IPS DF 19.7 (cell line): ENCODE data around the gene RPL35.
A peak's percentile ranks its signal among the peaks of the same experiment; 100 is the strongest.
"Not testable (repeated sequence)": the region's sequence is repeated elsewhere in the genome, so short reads cannot be mapped to it uniquely, and the experiment has no call there.

Experiments used
- DNase-seq: peaks from one replicate; pipeline ENCODE4 v3.0.0-alpha.2; 2013; ENCODE audit warnings: low read depth, low spot score

The RPL35 gene

GRCh38 chr9:124852829-124853531 is 8.8 kb downstream of the RPL35 start, which contains the start of gene WDR38:
WDR38 (plus strand) TSS chr9:124853460; CDS start chr9:124853532, 72 bp downstream.
- DNase-seq: peak; percentile 52

- no peak for DNase-seq
Observed at GRCh38 chr9:124852121-124852828, 9.5 kb downstream of the RPL35 start.

DNA sequence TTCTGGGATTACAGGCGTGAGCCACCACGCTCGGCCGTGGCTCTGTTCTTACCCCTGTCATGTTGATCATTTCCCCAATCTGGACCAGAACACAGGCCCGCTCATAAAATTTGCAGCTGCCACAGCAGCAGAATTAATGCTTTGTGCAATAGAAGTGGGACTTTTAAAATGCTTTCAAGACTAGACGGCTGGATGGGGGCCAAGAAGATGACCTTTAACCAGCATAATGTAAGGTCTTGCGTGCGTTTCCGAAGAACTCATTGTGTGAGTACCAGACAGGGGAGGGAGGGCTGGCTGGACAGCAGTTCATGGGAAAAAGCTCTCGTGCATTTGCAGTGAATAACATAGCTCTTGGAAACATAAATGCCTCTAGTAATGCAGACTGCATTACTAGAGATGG is 12.0 kb downstream of the RPL35 start:
- no peak for DNase-seq

GRCh38 chr9:124846969-124847368 is 14.8 kb downstream of the RPL35 start:
- no peak for DNase-seq

DNA sequence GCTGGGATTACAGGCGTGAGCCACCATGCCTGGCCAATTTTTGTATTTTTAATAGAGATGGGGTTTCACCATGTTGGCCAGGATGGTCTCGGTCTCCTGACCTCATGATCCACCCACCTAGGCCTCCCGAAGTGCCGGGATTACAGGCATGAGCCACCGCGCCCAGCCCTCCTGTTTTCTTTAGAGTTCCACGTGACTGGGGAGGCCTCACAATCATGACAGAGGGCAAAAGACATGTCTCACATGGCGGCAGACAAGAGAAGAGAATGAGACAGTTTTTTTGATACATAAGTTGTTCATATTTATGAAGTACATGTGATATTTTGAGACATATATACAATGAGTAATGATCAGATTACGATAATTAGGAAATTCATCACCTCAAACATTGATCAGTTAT is 15.3 kb downstream of the RPL35 start:
- DNase-seq: not testable (repeated sequence)

DNA sequence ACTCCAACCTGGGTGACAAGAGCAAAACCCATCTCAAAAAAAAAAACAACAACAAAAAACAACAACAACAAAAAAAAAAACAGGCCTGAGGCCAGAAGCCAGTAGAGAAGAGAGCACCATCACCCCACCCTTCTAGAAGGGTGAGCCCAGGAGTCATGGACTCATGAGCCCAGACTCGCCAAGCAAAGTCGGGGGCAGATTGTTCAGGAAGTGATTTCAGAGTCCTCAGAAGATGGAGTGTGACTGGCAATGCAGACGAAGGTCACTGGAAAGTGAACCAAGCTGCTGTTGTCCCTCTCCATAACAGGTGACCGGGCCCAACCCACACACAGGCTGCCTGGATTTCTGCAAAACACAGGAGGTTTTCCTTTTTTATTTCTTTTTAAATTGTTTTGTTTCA is 17.5 kb downstream of the RPL35 start:
- DNase-seq: no peak

DNA sequence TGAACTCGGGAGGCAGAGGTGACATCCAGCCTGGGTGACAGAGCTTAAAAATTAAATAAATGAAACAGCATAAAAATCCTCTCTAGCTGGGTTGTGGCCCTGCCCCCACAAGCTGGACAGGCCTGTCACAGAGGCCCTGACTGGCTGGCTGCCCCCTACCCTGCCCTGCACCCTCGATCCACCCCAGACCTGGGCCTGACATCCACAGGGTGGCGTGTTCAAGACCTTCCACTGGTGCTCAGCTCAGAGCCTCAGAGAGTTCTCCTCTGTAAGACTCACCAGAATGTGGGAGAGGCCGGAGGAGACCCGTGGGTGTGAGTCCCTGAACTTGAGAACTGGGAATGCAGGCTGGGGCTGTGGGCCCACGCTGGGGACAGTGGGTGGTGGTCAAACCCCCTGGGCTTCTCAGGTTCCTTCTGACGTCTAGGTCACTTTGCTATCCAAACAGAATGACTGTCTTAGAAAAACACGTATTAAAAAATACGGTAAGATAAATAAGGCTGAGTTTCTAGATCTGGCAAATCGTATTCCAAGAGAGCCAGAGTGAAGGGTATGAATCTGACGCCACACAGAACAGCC is 18.2 kb downstream of the RPL35 start:
- DNase-seq: no peak

DNA sequence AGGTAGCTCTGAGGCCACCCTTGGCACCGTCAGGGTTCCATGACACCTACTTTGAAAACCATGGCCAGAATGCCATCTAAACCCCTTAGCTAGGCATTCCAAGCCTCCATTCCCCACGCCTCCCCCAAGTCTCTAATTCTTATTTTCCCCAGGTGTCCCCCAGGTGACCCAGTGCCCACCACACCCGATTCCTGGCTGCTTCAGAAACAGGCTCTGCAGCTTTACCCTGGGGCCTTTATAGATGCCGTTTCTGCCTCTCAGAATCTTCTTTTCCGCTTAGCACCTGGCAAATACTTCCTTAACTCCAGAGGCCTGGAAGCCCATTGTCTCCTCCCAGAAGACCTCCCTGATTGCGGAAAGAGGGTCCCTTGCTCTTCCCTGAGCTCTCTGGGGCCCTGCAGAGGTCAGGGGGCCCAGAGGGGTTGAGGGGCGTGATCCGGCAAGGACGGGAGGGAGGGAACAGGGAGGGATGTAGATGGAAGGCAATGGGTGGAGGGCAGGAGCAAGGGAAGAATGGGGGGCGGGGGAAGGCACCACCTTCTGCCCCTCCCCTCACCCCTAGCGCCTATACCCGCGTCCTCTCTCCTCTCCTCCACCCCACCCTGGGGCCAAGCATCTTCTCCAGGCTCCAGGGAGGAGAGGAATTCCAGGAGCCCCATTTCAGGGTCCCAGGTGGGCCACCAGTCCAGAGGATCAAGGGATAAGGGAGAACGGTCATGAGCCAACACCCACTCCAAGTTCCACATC is 20.5 kb downstream of the RPL35 start:
- no peak for DNase-seq

DNA sequence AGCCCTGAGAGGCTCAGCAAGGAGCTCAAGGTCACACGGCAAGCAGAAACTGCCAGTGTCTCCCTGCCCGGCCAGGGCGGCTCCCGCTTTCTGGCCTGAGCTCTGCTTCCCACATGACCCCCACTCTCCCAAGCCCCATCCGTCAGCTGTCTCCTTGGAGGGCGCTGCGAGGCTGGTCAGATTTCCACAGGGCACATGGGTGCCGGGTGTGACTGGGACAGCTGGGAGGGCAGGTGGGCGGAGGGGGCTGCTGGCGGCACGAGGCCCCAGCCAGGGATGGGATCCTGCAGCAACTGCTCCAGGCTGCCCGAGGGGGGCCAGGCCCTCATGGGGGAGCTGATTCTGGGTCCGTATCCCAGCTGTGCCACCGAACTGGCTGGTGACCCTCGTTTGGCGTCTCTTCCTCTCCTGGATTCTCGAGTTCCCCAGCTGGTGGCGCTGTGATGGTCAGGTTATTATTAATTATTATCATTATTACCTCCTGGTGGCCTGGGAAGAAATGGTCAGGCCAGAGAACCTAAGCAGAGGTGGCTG is 21.4 kb downstream of the RPL35 start:
- DNase-seq: no peak

- DNase-seq: no peak
Observed at GRCh38 chr9:124839612-124840299, 22.0 kb downstream of the RPL35 start.

- not testable (repeated sequence) for DNase-seq
Observed at GRCh38 chr9:124838567-124839275, 23.0 kb downstream of the RPL35 start.

GRCh38 chr9:124838132-124838531 is 23.6 kb downstream of the RPL35 start:
- not testable (repeated sequence) for DNase-seq

- DNase-seq: no peak
Observed at GRCh38 chr9:124835026-124835557, 26.7 kb downstream of the RPL35 start.

DNA sequence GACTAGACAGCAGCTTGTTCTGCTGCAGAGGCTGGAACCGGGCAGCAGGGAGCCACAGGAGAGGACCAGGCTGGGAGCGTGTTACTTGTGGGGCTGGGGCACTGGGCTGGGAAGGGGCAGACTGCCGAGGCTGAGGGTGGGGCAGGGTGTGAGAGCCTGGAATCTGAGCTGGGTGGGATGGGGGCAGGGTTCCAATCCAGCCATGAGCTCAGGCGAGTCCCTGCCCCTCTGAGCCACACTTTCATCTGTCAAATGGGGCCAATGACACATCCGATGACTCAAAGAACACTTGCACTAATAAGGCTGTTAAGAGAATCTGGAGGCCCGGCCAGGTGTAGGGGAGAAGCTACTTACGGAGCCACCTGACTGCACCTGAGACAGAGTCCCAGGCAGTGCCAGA is 27.2 kb downstream of the RPL35 start:
- no peak for DNase-seq

GRCh38 chr9:124831642-124832364 is 30.0 kb downstream of the RPL35 start:
- DNase-seq: no peak

GRCh38 chr9:124830593-124830992 is 31.2 kb downstream of the RPL35 start:
- DNase-seq: no peak

- no peak for DNase-seq
Observed at GRCh38 chr9:124829334-124829669, 32.5 kb downstream of the RPL35 start.

GRCh38 chr9:124828489-124829333 is 33.0 kb downstream of the RPL35 start:
- no peak for DNase-seq
